GM23338 (cell line): ENCODE measurements around the gene ELANE. TPM values are rescaled to one million over a fixed set of nuclear protein-coding genes. Genes with fewer than 3 reads are reported as not detected.

Experiments
- ATAC-seq: fragments of 200-7000 bp; cut with Tn5 transposase; 3 replicates; pipeline ENCODE4 v1.9.1; 2020
- DNase-seq: peaks from one replicate; pipeline ENCODE4 v3.0.0-alpha.2; 2015; ENCODE audit warnings: low spot score
- H2AFZ ChIP-seq: fragments of 200-600 bp; sonication (generic); 2 replicates; pipeline ENCODE4 v1.8.0; 2016; ENCODE audit warnings: antibody characterized with exemption, mild to moderate bottlenecking, moderate library complexity
- H3F3A ChIP-seq: fragments of 200-600 bp; sonication (generic); replicated peaks from 2 replicates; pipeline ENCODE4 v1.8.0; 2017; ENCODE audit warnings: antibody characterized with exemption, mixed run types, low read depth
- H3K27ac ChIP-seq: fragments of 200-600 bp; sonication (generic); 2 replicates; pipeline ENCODE4 v1.6.1; 2016; ENCODE audit warnings: low read depth
- H3K27me3 ChIP-seq: fragments of 200-600 bp; sonication (generic); 2 replicates; pipeline ENCODE4 v1.8.0; 2016; ENCODE audit warnings: mild to moderate bottlenecking, mixed run types, moderate library complexity; ENCODE audit not compliant: insufficient read depth
- H3K36me3 ChIP-seq: fragments of 200-600 bp; sonication (generic); 2 replicates; pipeline ENCODE4 v1.8.0; 2016; ENCODE audit warnings: mild to moderate bottlenecking; ENCODE audit not compliant: insufficient read depth
- H3K4me1 ChIP-seq: fragments of 200-600 bp; sonication (generic); 2 replicates; pipeline ENCODE4 v1.8.0; 2016; ENCODE audit warnings: mild to moderate bottlenecking, moderate library complexity; ENCODE audit not compliant: insufficient read depth
- H3K4me2 ChIP-seq: fragments of 200-600 bp; sonication (generic); 2 replicates; pipeline ENCODE4 v1.7.1; 2017; ENCODE audit warnings: mixed run types
- H3K4me3 ChIP-seq: fragments of 200-600 bp; sonication (generic); 2 replicates; pipeline ENCODE4 v1.6.1; 2016; ENCODE audit warnings: mixed run types
- H3K79me2 ChIP-seq: fragments of 200-600 bp; sonication (generic); replicated peaks from 2 replicates; pipeline ENCODE4 v1.8.0; 2017; ENCODE audit warnings: mild to moderate bottlenecking; ENCODE audit not compliant: insufficient read depth
- H3K9me2 ChIP-seq: fragments of 200-600 bp; sonication (generic); 2 replicates; pipeline ENCODE4 v1.8.0; 2017; ENCODE audit not compliant: insufficient read depth
- H4K20me1 ChIP-seq: fragments of 200-600 bp; sonication (generic); replicated peaks from 2 replicates; pipeline ENCODE4 v1.8.0; 2017; ENCODE audit warnings: mild to moderate bottlenecking; ENCODE audit not compliant: insufficient read depth
- H3K27ac Mint-ChIP-seq: 2 replicates; pipeline ENCODE4 v1.8.0; 2020; ENCODE audit warnings: inconsistent platforms, mild to moderate bottlenecking, moderate library complexity, mixed read lengths
- H3K27me3 Mint-ChIP-seq: 3 replicates; pipeline ENCODE4 v1.8.0; 2022; ENCODE audit warnings: low read depth, mild to moderate bottlenecking, moderate library complexity, mixed read lengths, inconsistent platforms; ENCODE audit not compliant: insufficient read depth, poor library complexity
- H3K36me3 Mint-ChIP-seq: 3 replicates; pipeline ENCODE4 v1.8.0; 2021; ENCODE audit warnings: low read depth, mild to moderate bottlenecking, inconsistent platforms, moderate library complexity, mixed read lengths
- H3K4me1 Mint-ChIP-seq: 3 replicates; pipeline ENCODE4 v1.8.0; 2020; ENCODE audit warnings: mild to moderate bottlenecking, inconsistent platforms, mixed read lengths
- H3K4me3 Mint-ChIP-seq: 3 replicates; pipeline ENCODE4 v1.8.0; 2021; ENCODE audit warnings: moderate library complexity, mild to moderate bottlenecking, inconsistent platforms, mixed read lengths
- H3K9me3 Mint-ChIP-seq: 3 replicates; pipeline ENCODE4 v1.8.0; 2020; ENCODE audit warnings: moderate library complexity, mild to moderate bottlenecking, inconsistent platforms, mixed read lengths
- CREB1 ChIP-seq: fragments of 250-450 bp; sonication (Bioruptor Pico); IDR thresholded peaks from 2 replicates; pipeline ENCODE4 v1.5.0; 2020; ENCODE audit warnings: low read depth, mild to moderate bottlenecking, moderate library complexity
- CTCF ChIP-seq, 2 experiments: fragments of 200-600 bp in 1 of 2; sonication (generic) in 1 of 2; conservative IDR thresholded peaks; 2 replicates each; pipeline versions ENCODE4 v1.5.1 to v1.6.1; 2016 to 2017; ENCODE audit warnings: antibody characterized with exemption in 2 of 2, low read depth in 2 of 2, mild to moderate bottlenecking in 2 of 2, moderate library complexity in 1 of 2
- ETS1 ChIP-seq: IDR thresholded peaks from 2 replicates; pipeline ENCODE4 v1.6.1; 2016; ENCODE audit warnings: antibody characterized with exemption
- EZH2 ChIP-seq: fragments of 200-600 bp; sonication (generic); IDR thresholded peaks from one replicate; pipeline ENCODE4 v1.8.0; 2017; ENCODE audit warnings: antibody characterized with exemption, mild to moderate bottlenecking, low read depth; ENCODE audit not compliant: unreplicated experiment
- EZH2phosphoT487 ChIP-seq: fragments of 200-600 bp; sonication (generic); IDR thresholded peaks from one replicate; pipeline ENCODE4 v1.8.1; 2018; ENCODE audit warnings: antibody characterized with exemption; ENCODE audit not compliant: unreplicated experiment
- JUNB ChIP-seq: IDR thresholded peaks from one replicate; pipeline ENCODE4 v1.6.1; 2016; ENCODE audit warnings: antibody characterized with exemption; ENCODE audit not compliant: unreplicated experiment
- NANOG ChIP-seq: IDR thresholded peaks from 2 replicates; pipeline ENCODE4 v1.6.1; 2016; ENCODE audit warnings: antibody characterized with exemption, borderline replicate concordance
- POLR2AphosphoS5 ChIP-seq: IDR thresholded peaks from 2 replicates; pipeline ENCODE4 v1.6.1; 2016; ENCODE audit warnings: antibody characterized with exemption, low read depth
- STAT1 ChIP-seq: IDR thresholded peaks from one replicate; pipeline ENCODE4 v1.6.1; 2016; ENCODE audit warnings: antibody characterized with exemption; ENCODE audit not compliant: unreplicated experiment
- ZNF114 ChIP-seq: fragments of 250-450 bp; sonication (Bioruptor Pico); IDR thresholded peaks from 2 replicates; pipeline ENCODE4 v1.5.0; 2020; ENCODE audit warnings: mild to moderate bottlenecking, moderate library complexity
- ZNF331 ChIP-seq: fragments of 250-450 bp; sonication (Bioruptor Pico); IDR thresholded peaks from 2 replicates; pipeline ENCODE4 v1.5.0; 2020; ENCODE audit warnings: low read depth, mild to moderate bottlenecking, moderate library complexity
- polyA plus RNA-seq: library from polyadenylated mRNA; unstranded; fragments of >200 nt; fragmentation: Nextera tagmentation; extraction: Ambion mirVana; gene quantifications from 2 replicates; pipeline ENCODE4 v1.2.1, GENCODE V29; 2016
- total RNA-seq: library from RNA; depleted of rRNA; stranded (reverse); fragments of >200 nt; shearing (Covaris generic); gene quantifications from 2 replicates; pipeline ENCODE4 v1.2.3, GENCODE V29; 2014
- TF ChIP-seq, protein P1 (sequence below): fragments of 250-450 bp; sonication (Bioruptor Pico); IDR thresholded peaks from 2 replicates; pipeline ENCODE4 v1.5.0; 2020; ENCODE audit warnings: mild to moderate bottlenecking, moderate library complexity

Gene ELANE
- total and polyA plus RNA-seq, 2 experiments from 2014 or later = not detected

- H3K4me1 ChIP-seq = peaks cover 3% of the 10 kb centered on the region; the same call in 1 of the 2 replicates
- Mint-ChIP-seq H3K36me3 (peaks cover 12% of the 10 kb centered on the region), H3K27ac (no peak overlapping the region), H3K27me3 (peaks cover 6% of the 10 kb centered on the region), H3K4me3 (no peak overlapping the region), H3K4me1 (peaks cover 5% of the 10 kb centered on the region), H3K9me3 (no peaks in the 10 kb centered on the region)
- ATAC-seq (no peak), DNase-seq (no peak)
- H3K27me3 ChIP-seq = no peaks in the 10 kb centered on the region
- H2AFZ ChIP-seq = no peak overlapping the region
- H3K79me2 ChIP-seq = peaks cover 22% of the 10 kb centered on the region
- H3K27ac ChIP-seq = no peak overlapping the region
- H3K9me2 ChIP-seq = no peaks in the 10 kb centered on the region
- H3K4me3 ChIP-seq = no peak overlapping the region
- peaks cover 11% of the 10 kb centered on the region for H4K20me1 ChIP-seq
- no peaks in the 10 kb centered on the region for H3K36me3 ChIP-seq
- no peak overlapping the region for H3K4me2 ChIP-seq
- no peak for TF ChIP-seq NANOG
- no peak for TF ChIP-seq STAT1
- no peak for TF ChIP-seq CTCF (conservative IDR thresholded peaks at IDR 0.05; ENCODE audit: low read depth in 2 of 2)
- no peak for TF ChIP-seq CREB1 (CRISPR knock-in tag)
- peaks cover 5% of the 10 kb centered on the region for H3F3A ChIP-seq
Measured at GRCh38 chr19:902093-902370, 49.9 kb downstream of the ELANE start.

DNA sequence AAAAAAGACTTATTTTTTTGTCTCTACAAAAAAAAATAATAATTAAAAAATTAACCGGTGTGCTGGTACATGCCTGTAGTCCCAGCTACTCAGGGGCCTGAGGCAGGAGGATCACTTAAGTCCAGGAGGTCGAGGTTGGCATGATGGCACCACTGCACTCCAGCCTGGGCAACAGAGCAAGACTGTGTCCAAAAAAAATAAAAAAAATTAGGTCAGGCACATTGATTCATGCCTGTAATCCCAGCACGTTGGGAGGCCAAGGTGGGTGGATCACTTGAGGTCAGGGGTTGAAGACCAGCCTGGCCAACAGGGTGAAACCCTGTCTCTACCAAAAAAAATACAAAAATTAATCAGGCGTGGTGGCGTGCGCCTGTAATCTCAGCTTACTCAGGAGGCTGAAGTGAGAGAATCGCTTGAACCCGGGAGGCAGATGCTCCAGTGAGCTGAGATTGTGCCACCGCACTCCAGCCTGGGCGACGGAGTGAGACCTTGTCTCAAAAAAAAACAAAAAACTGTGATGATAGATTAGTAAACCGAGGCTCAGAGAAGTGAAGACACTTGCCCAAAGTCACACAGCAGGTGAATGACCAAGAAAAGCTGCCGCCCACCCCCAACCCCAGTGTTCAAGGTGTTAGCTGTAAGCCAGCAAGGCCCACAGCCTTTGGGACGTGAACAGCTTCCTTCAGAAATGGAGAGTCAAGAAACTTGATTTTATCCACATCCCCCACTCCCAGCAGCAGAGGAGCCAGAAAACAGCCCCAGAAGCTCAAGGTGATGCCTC lies 50.5 kb downstream of the ELANE start:
- no peak overlapping the region for H3K27ac Mint-ChIP-seq
- peaks cover 3% of the 10 kb centered on the region; the same call in 1 of the 2 replicates for H3K4me1 ChIP-seq
- H3K4me1 Mint-ChIP-seq = peaks cover 5% of the 10 kb centered on the region
- no peak overlapping the region; the same call in 2 of the 3 replicates for H3K4me3 Mint-ChIP-seq
- peaks cover 5% of the 10 kb centered on the region for H3F3A ChIP-seq
- H3K36me3 ChIP-seq = no peaks in the 10 kb centered on the region
- H3K4me3 ChIP-seq = no peak overlapping the region
- no peak overlapping the region for H3K27ac ChIP-seq
- H4K20me1 ChIP-seq = peaks cover 17% of the 10 kb centered on the region
- no peak for ATAC-seq
- peaks cover 25% of the 10 kb centered on the region for H3K79me2 ChIP-seq
- H3K4me2 ChIP-seq = no peak overlapping the region
- no peaks in the 10 kb centered on the region for H3K27me3 ChIP-seq
- H3K9me2 ChIP-seq = no peaks in the 10 kb centered on the region
- H2AFZ ChIP-seq = no peak overlapping the region
- no peak for DNase-seq
- no peaks in the 10 kb centered on the region for H3K9me3 Mint-ChIP-seq
- H3K27me3 Mint-ChIP-seq = peaks cover 7% of the 10 kb centered on the region
- H3K36me3 Mint-ChIP-seq = peaks cover 11% of the 10 kb centered on the region; the same call in 2 of the 3 replicates
- TF ChIP-seq JUNB (no peak), EZH2phosphoT487 (no peak), ZNF114 (CRISPR knock-in tag) (no peak), POLR2AphosphoS5 (no peak), ETS1 (no peak), STAT1 (no peak), EZH2 (no peak), NANOG (no peak), ZNF331 (CRISPR knock-in tag) (no peak)
- TF ChIP-seq, protein P1, sequence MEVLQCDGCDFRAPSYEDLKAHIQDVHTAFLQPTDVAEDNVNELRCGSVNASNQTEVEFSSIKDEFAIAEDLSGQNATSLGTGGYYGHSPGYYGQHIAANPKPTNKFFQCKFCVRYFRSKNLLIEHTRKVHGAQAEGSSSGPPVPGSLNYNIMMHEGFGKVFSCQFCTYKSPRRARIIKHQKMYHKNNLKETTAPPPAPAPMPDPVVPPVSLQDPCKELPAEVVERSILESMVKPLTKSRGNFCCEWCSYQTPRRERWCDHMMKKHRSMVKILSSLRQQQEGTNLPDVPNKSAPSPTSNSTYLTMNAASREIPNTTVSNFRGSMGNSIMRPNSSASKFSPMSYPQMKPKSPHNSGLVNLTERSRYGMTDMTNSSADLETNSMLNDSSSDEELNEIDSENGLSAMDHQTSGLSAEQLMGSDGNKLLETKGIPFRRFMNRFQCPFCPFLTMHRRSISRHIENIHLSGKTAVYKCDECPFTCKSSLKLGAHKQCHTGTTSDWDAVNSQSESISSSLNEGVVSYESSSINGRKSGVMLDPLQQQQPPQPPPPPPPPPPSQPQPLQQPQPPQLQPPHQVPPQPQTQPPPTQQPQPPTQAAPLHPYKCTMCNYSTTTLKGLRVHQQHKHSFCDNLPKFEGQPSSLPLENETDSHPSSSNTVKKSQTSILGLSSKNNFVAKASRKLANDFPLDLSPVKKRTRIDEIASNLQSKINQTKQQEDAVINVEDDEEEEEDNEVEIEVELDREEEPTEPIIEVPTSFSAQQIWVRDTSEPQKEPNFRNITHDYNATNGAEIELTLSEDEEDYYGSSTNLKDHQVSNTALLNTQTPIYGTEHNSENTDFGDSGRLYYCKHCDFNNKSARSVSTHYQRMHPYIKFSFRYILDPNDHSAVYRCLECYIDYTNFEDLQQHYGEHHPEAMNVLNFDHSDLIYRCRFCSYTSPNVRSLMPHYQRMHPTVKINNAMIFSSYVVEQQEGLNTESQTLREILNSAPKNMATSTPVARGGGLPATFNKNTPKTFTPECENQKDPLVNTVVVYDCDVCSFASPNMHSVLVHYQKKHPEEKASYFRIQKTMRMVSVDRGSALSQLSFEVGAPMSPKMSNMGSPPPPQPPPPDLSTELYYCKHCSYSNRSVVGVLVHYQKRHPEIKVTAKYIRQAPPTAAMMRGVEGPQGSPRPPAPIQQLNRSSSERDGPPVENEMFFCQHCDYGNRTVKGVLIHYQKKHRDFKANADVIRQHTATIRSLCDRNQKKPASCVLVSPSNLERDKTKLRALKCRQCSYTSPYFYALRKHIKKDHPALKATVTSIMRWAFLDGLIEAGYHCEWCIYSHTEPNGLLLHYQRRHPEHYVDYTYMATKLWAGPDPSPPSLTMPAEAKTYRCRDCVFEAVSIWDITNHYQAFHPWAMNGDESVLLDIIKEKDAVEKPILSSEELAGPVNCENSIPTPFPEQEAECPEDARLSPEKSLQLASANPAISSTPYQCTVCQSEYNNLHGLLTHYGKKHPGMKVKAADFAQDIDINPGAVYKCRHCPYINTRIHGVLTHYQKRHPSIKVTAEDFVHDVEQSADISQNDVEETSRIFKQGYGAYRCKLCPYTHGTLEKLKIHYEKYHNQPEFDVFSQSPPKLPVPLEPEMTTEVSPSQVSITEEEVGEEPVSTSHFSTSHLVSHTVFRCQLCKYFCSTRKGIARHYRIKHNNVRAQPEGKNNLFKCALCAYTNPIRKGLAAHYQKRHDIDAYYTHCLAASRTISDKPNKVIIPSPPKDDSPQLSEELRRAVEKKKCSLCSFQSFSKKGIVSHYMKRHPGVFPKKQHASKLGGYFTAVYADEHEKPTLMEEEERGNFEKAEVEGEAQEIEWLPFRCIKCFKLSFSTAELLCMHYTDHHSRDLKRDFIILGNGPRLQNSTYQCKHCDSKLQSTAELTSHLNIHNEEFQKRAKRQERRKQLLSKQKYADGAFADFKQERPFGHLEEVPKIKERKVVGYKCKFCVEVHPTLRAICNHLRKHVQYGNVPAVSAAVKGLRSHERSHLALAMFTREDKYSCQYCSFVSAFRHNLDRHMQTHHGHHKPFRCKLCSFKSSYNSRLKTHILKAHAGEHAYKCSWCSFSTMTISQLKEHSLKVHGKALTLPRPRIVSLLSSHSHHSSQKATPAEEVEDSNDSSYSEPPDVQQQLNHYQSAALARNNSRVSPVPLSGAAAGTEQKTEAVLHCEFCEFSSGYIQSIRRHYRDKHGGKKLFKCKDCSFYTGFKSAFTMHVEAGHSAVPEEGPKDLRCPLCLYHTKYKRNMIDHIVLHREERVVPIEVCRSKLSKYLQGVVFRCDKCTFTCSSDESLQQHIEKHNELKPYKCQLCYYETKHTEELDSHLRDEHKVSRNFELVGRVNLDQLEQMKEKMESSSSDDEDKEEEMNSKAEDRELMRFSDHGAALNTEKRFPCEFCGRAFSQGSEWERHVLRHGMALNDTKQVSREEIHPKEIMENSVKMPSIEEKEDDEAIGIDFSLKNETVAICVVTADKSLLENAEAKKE (CRISPR knock-in tag) = no peak
